Erythroblast (primary cell): ENCODE results near the gene SHROOM1.

Source experiments
- GATA1 ChIP-seq: IDR thresholded peaks from 2 replicates; pipeline ENCODE4 v1.6.1; 2011; ENCODE audit warnings: low read depth, mild to moderate bottlenecking, control low read depth, low read length, moderate library complexity
- POLR2A ChIP-seq: IDR thresholded peaks from 2 replicates; pipeline ENCODE4 v1.6.1; 2011; ENCODE audit warnings: mild to moderate bottlenecking, low read length

DNA sequence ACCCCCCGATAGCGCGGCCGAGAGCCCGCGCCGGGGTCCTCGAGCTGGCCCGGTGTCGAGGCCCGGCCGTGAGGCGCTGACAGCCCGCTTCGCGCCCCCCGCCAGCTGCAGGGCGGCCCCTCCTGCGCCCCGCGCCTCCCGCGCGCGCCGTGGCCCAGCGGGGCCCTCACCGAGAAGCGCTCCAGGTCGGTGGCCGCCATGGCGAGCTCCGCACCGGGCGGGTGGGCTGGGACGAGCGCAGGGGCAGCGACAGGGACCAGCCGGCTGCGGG is 53.6 kb downstream of the SHROOM1 start:
- TF ChIP-seq POLR2A: no peak
- TF ChIP-seq GATA1: no peak
